ENCODE results near the gene SLCO4A1. TPM values are rescaled to one million over a fixed set of nuclear protein-coding genes. Genes with fewer than 3 reads are reported as not detected.

The SLCO4A1 gene
- polyA plus RNA-seq, 1 donor (not counting 4 experiments of a cell fraction or from before 2014, with no cell fraction given), result 1.8 TPM

GRCh38 chr20:62669249-62669648 is 26.9 kb downstream of the SLCO4A1 start:
- DNase-seq (ENCODE audit: low read depth, low spot score), result no peak

GRCh38 chr20:62670156-62670555 is 27.9 kb downstream of the SLCO4A1 start:
- Histone ChIP-seq H3K27me3 (ENCODE audit: control insufficient read depth, extremely low read depth, insufficient read depth, low read length) (peaks cover 8% of the 10 kb centered on the region), H3K4me2 (ENCODE audit: control insufficient read depth, extremely low read depth, insufficient read depth, low read depth, low read length) (no peak overlapping the region), H3K36me3 (ENCODE audit: control insufficient read depth in 2 of 2, extremely low read depth in 1 of 2, insufficient read depth in 2 of 2, low read length in 2 of 2) (no peaks in the 10 kb centered on the region), H2AFZ (ENCODE audit: control insufficient read depth, low read length) (no peak overlapping the region), H3K4me3 (ENCODE audit: control insufficient read depth in 2 of 3, extremely low read depth in 1 of 3, insufficient read depth in 2 of 3, low read depth in 1 of 3, low read length in 3 of 3) (no peak overlapping the region), H3K9me3 (ENCODE audit: control insufficient read depth, low read depth, low read length) (no peaks in the 10 kb centered on the region), H3K9ac (ENCODE audit: control insufficient read depth, extremely low read depth, insufficient read depth, low read length) (no peak overlapping the region), H3K9me1 (ENCODE audit: control insufficient read depth, extremely low read depth, insufficient read depth, low read length) (no peaks in the 10 kb centered on the region), H3K4me1 (ENCODE audit: control insufficient read depth, extremely low read depth, insufficient read depth, low read length) (no peaks in the 10 kb centered on the region), H4K20me1 (ENCODE audit: control insufficient read depth, extremely low read depth, insufficient read depth, low read length) (no peaks in the 10 kb centered on the region), H3K79me2 (ENCODE audit: control insufficient read depth, insufficient read depth, low read length) (no peaks in the 10 kb centered on the region), H3K27ac (ENCODE audit: control insufficient read depth, insufficient read depth, low read length) (no peak overlapping the region)
- FAIRE-seq, result no peak
- dilution Hi-C loops (cut with MboI; ENCODE audit: extremely low pct_ligation_motif_present, low sequenced_read_pairs), result no loop called here
- TF ChIP-seq, protein P1, sequence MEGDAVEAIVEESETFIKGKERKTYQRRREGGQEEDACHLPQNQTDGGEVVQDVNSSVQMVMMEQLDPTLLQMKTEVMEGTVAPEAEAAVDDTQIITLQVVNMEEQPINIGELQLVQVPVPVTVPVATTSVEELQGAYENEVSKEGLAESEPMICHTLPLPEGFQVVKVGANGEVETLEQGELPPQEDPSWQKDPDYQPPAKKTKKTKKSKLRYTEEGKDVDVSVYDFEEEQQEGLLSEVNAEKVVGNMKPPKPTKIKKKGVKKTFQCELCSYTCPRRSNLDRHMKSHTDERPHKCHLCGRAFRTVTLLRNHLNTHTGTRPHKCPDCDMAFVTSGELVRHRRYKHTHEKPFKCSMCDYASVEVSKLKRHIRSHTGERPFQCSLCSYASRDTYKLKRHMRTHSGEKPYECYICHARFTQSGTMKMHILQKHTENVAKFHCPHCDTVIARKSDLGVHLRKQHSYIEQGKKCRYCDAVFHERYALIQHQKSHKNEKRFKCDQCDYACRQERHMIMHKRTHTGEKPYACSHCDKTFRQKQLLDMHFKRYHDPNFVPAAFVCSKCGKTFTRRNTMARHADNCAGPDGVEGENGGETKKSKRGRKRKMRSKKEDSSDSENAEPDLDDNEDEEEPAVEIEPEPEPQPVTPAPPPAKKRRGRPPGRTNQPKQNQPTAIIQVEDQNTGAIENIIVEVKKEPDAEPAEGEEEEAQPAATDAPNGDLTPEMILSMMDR (optimal IDR thresholded peaks at IDR 0.05 in 1 of 3, IDR thresholded peaks at IDR 0.05 in 1 of 3, conservative IDR thresholded peaks at IDR 0.05 in 1 of 3; ENCODE audit: extremely low read depth in 1 of 3, insufficient read depth in 2 of 3, low read length in 3 of 3), result no peak
- no peak for TF ChIP-seq EZH2 (IDR thresholded peaks at IDR 0.05; ENCODE audit: low read length)
- no peak for DNase-seq (ENCODE audit: low read depth, low spot score)

More at GRCh38 chr20:62669249-62669648, 26.9 kb downstream of the SLCO4A1 start:
- Histone ChIP-seq H3K9me1 (ENCODE audit: control insufficient read depth, extremely low read depth, insufficient read depth, low read length) (no peaks in the 10 kb centered on the region), H3K4me1 (ENCODE audit: control insufficient read depth, extremely low read depth, insufficient read depth, low read length) (no peaks in the 10 kb centered on the region), H3K9ac (ENCODE audit: control insufficient read depth, extremely low read depth, insufficient read depth, low read length) (no peak overlapping the region), H3K79me2 (ENCODE audit: control insufficient read depth, insufficient read depth, low read length) (no peaks in the 10 kb centered on the region), H4K20me1 (ENCODE audit: control insufficient read depth, extremely low read depth, insufficient read depth, low read length) (no peaks in the 10 kb centered on the region), H3K4me3 (ENCODE audit: control insufficient read depth in 2 of 3, extremely low read depth in 1 of 3, insufficient read depth in 2 of 3, low read depth in 1 of 3, low read length in 3 of 3) (no peak overlapping the region), H3K9me3 (ENCODE audit: control insufficient read depth, low read depth, low read length) (no peaks in the 10 kb centered on the region), H3K27ac (ENCODE audit: control insufficient read depth, insufficient read depth, low read length) (no peak overlapping the region), H3K4me2 (ENCODE audit: control insufficient read depth, extremely low read depth, insufficient read depth, low read depth, low read length) (no peak overlapping the region), H3K27me3 (ENCODE audit: control insufficient read depth, extremely low read depth, insufficient read depth, low read length) (no peaks in the 10 kb centered on the region), H3K36me3 (ENCODE audit: control insufficient read depth in 2 of 2, extremely low read depth in 1 of 2, insufficient read depth in 2 of 2, low read length in 2 of 2) (no peaks in the 10 kb centered on the region), H2AFZ (ENCODE audit: control insufficient read depth, low read length) (no peak overlapping the region)
- TF ChIP-seq, protein P1 (optimal IDR thresholded peaks at IDR 0.05 in 1 of 3, IDR thresholded peaks at IDR 0.05 in 1 of 3, conservative IDR thresholded peaks at IDR 0.05 in 1 of 3; ENCODE audit: extremely low read depth in 1 of 3, insufficient read depth in 2 of 3, low read length in 3 of 3), result no peak
- TF ChIP-seq EZH2 (IDR thresholded peaks at IDR 0.05; ENCODE audit: low read length), result no peak
- no peak for FAIRE-seq
- dilution Hi-C loops (cut with MboI; ENCODE audit: extremely low pct_ligation_motif_present, low sequenced_read_pairs), result no loop called here
